ENCODE data around the gene HADHB. TPM values are rescaled to one million over a fixed set of nuclear protein-coding genes. Genes with fewer than 3 reads are reported as not detected.
"Not testable (repeated sequence)": the region's sequence is repeated elsewhere in the genome, so short reads cannot be mapped to it uniquely, and the experiment has no call there.

HADHB gene
- total RNA-seq, 2 donors from 2014 or later: 119 to 130 TPM

DNA sequence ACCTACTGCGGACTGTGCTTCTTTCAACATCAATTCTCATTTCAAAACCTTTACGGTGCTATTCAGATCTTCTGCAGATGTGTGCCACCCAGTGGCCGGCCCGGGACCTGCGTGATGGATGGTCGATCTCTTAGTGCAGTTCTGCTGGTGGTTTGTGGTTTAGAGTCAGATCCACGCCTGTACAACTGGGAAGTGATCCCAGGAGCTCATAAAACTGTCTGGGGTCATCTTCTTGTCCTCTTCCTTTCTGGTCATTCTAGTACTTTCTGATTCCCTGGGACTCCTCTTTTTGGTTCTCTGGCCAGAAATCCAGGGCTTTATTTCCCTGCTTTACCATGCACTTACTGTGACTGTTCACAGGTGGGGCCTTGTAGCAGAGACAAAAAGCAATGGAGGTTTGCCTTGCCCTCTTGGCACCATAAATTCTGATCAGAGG is 85.4 kb downstream of the HADHB start:
- intact Hi-C loops (cut with DNase I): no loop called here

DNA sequence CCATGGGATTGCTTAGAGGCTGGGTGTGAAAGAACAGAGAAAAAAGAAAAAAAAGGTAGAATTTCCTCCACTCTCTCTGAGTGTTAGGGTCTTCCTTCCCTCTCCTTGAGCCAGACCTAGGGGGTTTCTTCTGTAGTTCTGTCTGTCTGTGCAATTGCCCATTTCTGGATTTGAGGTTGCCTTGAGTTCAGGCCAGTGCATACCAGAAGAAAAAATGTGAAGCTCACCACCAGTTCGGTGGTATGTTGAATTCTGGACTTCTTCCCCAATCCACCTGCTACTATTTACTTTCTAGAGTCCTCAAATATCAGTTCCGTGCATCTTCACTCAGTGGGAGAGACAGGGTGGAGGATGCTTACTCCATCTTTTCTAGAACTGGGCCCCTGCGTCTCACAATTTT is 85.9 kb downstream of the HADHB start:
- 59% methylated on average over 3 of the region's 3 CpGs for WGBS
- H3K27me3 ChIP-seq (replicated peaks; ENCODE audit: insufficient read depth): no peaks in the 10 kb centered on the region
- intact Hi-C loops (cut with DNase I): no loop called here
- H3K9me3 ChIP-seq: no peaks in the 10 kb centered on the region
- no peaks in the 10 kb centered on the region for H3K4me1 ChIP-seq (replicated peaks)
- H3K4me3 ChIP-seq: no peak overlapping the region
- DNase-seq (ENCODE audit: low spot score): no peak
- TF ChIP-seq CTCF (IDR thresholded peaks at IDR 0.05): no peak
- no peak for TF ChIP-seq POLR2AphosphoS5 (IDR thresholded peaks at IDR 0.05)
- no peak for TF ChIP-seq POLR2A (IDR thresholded peaks at IDR 0.05)
- no peaks in the 10 kb centered on the region for H3K36me3 ChIP-seq
- no peak overlapping the region for H3K27ac ChIP-seq

More for the DNA sequence above, 85.4 kb downstream of the HADHB start:
- peak; percentile 87 for DNase-seq (ENCODE audit: low spot score)
- no peak overlapping the region for H3K27ac ChIP-seq
- 3% methylated on average over 7 of the region's 7 CpGs for WGBS
- no peaks in the 10 kb centered on the region for H3K4me1 ChIP-seq (replicated peaks)
- no peaks in the 10 kb centered on the region for H3K27me3 ChIP-seq (replicated peaks; ENCODE audit: insufficient read depth)
- no peak overlapping the region for H3K4me3 ChIP-seq
- H3K9me3 ChIP-seq: no peaks in the 10 kb centered on the region
- TF ChIP-seq POLR2AphosphoS5 (IDR thresholded peaks at IDR 0.05) (peak; percentile 70), CTCF (IDR thresholded peaks at IDR 0.05) (peak; percentile 62 to 91 (median 85)), POLR2A (IDR thresholded peaks at IDR 0.05) (no peak)
- H3K36me3 ChIP-seq: no peaks in the 10 kb centered on the region

- WGBS: 96% methylated on average over 8 of the region's 8 CpGs
- H3K27ac ChIP-seq; H3K4me1 ChIP-seq (replicated peaks); H3K4me3 ChIP-seq; H3K27me3 ChIP-seq (replicated peaks; ENCODE audit: insufficient read depth); H3K9me3 ChIP-seq; intact Hi-C loops (cut with DNase I); H3K36me3 ChIP-seq; DNase-seq (ENCODE audit: low spot score): not testable (repeated sequence)
These were observed 86.6 kb downstream of the HADHB start for GRCh38 chr2:26331321-26331720.

GRCh38 chr2:26333293-26333692 is 88.6 kb downstream of the HADHB start:
- TF ChIP-seq POLR2A (IDR thresholded peaks at IDR 0.05): no peak
- TF ChIP-seq POLR2AphosphoS5 (IDR thresholded peaks at IDR 0.05): no peak
- no peak for TF ChIP-seq CTCF (IDR thresholded peaks at IDR 0.05)
- intact Hi-C loops (cut with DNase I): no loop called here
- WGBS: 39% methylated on average over 2 of the region's 2 CpGs
- no peak overlapping the region for H3K27ac ChIP-seq
- H3K36me3 ChIP-seq: no peaks in the 10 kb centered on the region
- no peaks in the 10 kb centered on the region for H3K27me3 ChIP-seq (replicated peaks; ENCODE audit: insufficient read depth)
- H3K9me3 ChIP-seq: no peaks in the 10 kb centered on the region
- H3K4me1 ChIP-seq (replicated peaks): no peaks in the 10 kb centered on the region
- no peak overlapping the region for H3K4me3 ChIP-seq
- DNase-seq (ENCODE audit: low spot score): no peak

GRCh38 chr2:26335231-26335630 is 90.5 kb downstream of the HADHB start:
- no peaks in the 10 kb centered on the region for H3K9me3 ChIP-seq
- TF ChIP-seq CTCF (IDR thresholded peaks at IDR 0.05) (no peak), POLR2AphosphoS5 (IDR thresholded peaks at IDR 0.05) (no peak), POLR2A (IDR thresholded peaks at IDR 0.05) (no peak)

More at GRCh38 chr2:26335231-26335630, 90.5 kb downstream of the HADHB start:
- WGBS: 53% methylated on average over 3 of the region's 3 CpGs
- DNase-seq (ENCODE audit: low spot score): no peak
- intact Hi-C loops (cut with DNase I): no loop called here
- Histone ChIP-seq H3K4me3 (no peak overlapping the region), H3K27ac (no peak overlapping the region), H3K27me3 (replicated peaks; ENCODE audit: insufficient read depth) (no peaks in the 10 kb centered on the region), H3K36me3 (no peaks in the 10 kb centered on the region), H3K4me1 (replicated peaks) (no peaks in the 10 kb centered on the region)
